Pancreas (tissue), 10 donors: ENCODE results near the gene RGS3. TPM values are rescaled to one million over a fixed set of nuclear protein-coding genes. Genes with fewer than 3 reads are reported as not detected.

Experiments used
- ATAC-seq, 4 donors: fragments of 200-7000 bp; cut with Tn5 transposase; one replicate each; pipeline versions ENCODE4 v1.8.0 to v1.9.1; 2020; ENCODE audit warnings: mild to moderate bottlenecking in 4 of 4, moderate library complexity in 4 of 4
- DNase-seq, 6 donors: peaks; one replicate each; pipeline ENCODE4 v3.0.0-alpha.2; 2020
- FAIRE-seq: peaks from 2 replicates; lab custom pipeline; 2012; peaks lifted over from hg19 to GRCh38; lab: Jason Lieb, UNC
- H3K27ac ChIP-seq, 4 donors: fragments of 200-600 bp; sonication (generic); 1 replicate in 3 of 4; 2 replicates in 1 of 4; pipeline versions ENCODE4 v1.5.0 to v1.8.0; 2020
- H3K27me3 ChIP-seq, 4 donors: fragments of 200-600 bp; one replicate each; pipeline ENCODE4 v1.8.0; 2021
- H3K36me3 ChIP-seq, 3 donors: fragments of 200-600 bp; sonication (generic) in 1 of 3; one replicate each; pipeline versions ENCODE4 v1.5.0 to v1.8.0; 2020 to 2021
- H3K4me1 ChIP-seq, 3 donors: fragments of 200-600 bp; one replicate each; pipeline ENCODE4 v1.8.0; 2021
- H3K4me3 ChIP-seq, 4 donors: fragments of 200-600 bp; sonication (generic) in 2 of 4; one replicate each; pipeline versions ENCODE4 v1.5.0 to v1.8.0; 2020 to 2021
- H3K9me3 ChIP-seq, 4 donors: fragments of 200-600 bp; one replicate each; pipeline ENCODE4 v1.8.0; 2021
- CTCF ChIP-seq, 4 donors: fragments of 200-600 bp; sonication (generic) in 3 of 4; IDR thresholded peaks; one replicate each; pipeline versions ENCODE4 v1.5.0 to v1.8.0; 2021; ENCODE audit warnings: antibody characterized with exemption in 4 of 4
- WGBS, 2 donors: extraction: QIAGEN DNeasy Blood & Tissue Kit; methylation state at CpG; one replicate each; pipeline ENCODE4 v1.1.7; 2013; 5-methylcytosine and 5-hydroxymethylcytosine counted together
- intact Hi-C, 3 donors: fragments of 100-400 bp; cut with DNase I; formaldehyde crosslinking; loops; one replicate each; pipeline versions ENCODE4 v1.11.1 to v1.14.2; 2022
- polyA plus RNA-seq, 2 donors: library from polyadenylated mRNA; stranded (reverse); fragments of 200-250 nt; gene quantifications; one replicate each; pipeline ENCODE4 v1.2.3, GENCODE V29; 2013
- total RNA-seq, 6 donors: library from RNA; stranded (reverse); fragmentation: NEBNext Ultra II Directional in 4 of 6; extraction: Animal tissue kit (Norgen Biotek cat#: 25700) in 4 of 6; gene quantifications; one replicate each; pipeline versions ENCODE4 v1.2.1 to v1.2.4, GENCODE V29; 2021 to 2023
- donor health status: healthy with polysubstance abuse.
- donor health status: DM: no; HTN: no; CAD: no; lungs with moderate emphysema.
- donor health status: DM: no; HTN: no; CAD: no.
- donor health status: control.
- donor health status: control.
- donor health status: Bipolar disorder and iron deficiency.
- donor health status: DM: yes; HTN: yes; CAD: no.
- donor health status: DM: no; HTN: no; CAD: no.
- donor health status: DM: no; HTN: no; CAD: no.
- donor health status: DM: yes; HTN: yes; CAD: no.

The RGS3 gene
- total and polyA plus RNA-seq, 8 donors: 18.3 to 55.3 (median 32.6) TPM

- FAIRE-seq (no peak), ATAC-seq (no peak), DNase-seq (no peak)
- WGBS, 2 donors: 89 to 92% methylated on average over 5 of the region's 5 CpGs
- Histone ChIP-seq H3K27me3 (no peaks in the 10 kb centered on the region), H3K36me3 (no peaks in the 10 kb centered on the region), H3K4me1 (peaks cover 0 to 6% (median 0%) of the 10 kb centered on the region in 3 donors), H3K4me3 (no peak overlapping the region), H3K27ac (no peak overlapping the region), H3K9me3 (no peaks in the 10 kb centered on the region)
- intact Hi-C loops: no loop called here
- TF ChIP-seq CTCF (IDR thresholded peaks at IDR 0.05): no peak
Observed at GRCh38 chr9:113477661-113478060, 14.1 kb downstream of the RGS3 start.

- ATAC-seq (no peak), FAIRE-seq (no peak), DNase-seq (no peak)
- Histone ChIP-seq H3K9me3 (no peaks in the 10 kb centered on the region), H3K4me1 (peaks cover 0 to 12% (median 5%) of the 10 kb centered on the region in 3 donors), H3K27ac (no peak overlapping the region), H3K27me3 (no peaks in the 10 kb centered on the region), H3K4me3 (no peak overlapping the region), H3K36me3 (no peaks in the 10 kb centered on the region)
- no peak for TF ChIP-seq CTCF (IDR thresholded peaks at IDR 0.05)
- intact Hi-C loops: no loop called here
- whole genome bisulfite sequencing, 2 donors: 86 to 87% methylated on average over 7 of the region's 7 CpGs
Observed at GRCh38 chr9:113479174-113479621, 15.7 kb downstream of the RGS3 start.

GRCh38 chr9:113480612-113481011 lies 17.1 kb downstream of the RGS3 start:
- Histone ChIP-seq H3K27ac (no peak overlapping the region), H3K27me3 (no peaks in the 10 kb centered on the region), H3K4me1 (peaks cover 0 to 25% (median 19%) of the 10 kb centered on the region in 3 donors), H3K36me3 (no peaks in the 10 kb centered on the region), H3K4me3 (no peak overlapping the region), H3K9me3 (no peaks in the 10 kb centered on the region)
- 94 to 98% methylated on average over 4 of the region's 4 CpGs for WGBS, 2 donors
- no peak for TF ChIP-seq CTCF (IDR thresholded peaks at IDR 0.05)
- DNase-seq: no peak
- intact Hi-C loops: no loop called here
- ATAC-seq: no peak
- FAIRE-seq: no peak

GRCh38 chr9:113481176-113481787 lies 17.8 kb downstream of the RGS3 start:
- FAIRE-seq (no peak), ATAC-seq (peak; percentile 44 to 71 (median 52)), DNase-seq (peak in 3 of 6 donors; percentile 39 to 56 (median 51))
- Histone ChIP-seq H3K9me3 (no peaks in the 10 kb centered on the region), H3K4me3 (no peak overlapping the region), H3K27me3 (no peaks in the 10 kb centered on the region), H3K27ac (no peak overlapping the region), H3K36me3 (no peaks in the 10 kb centered on the region), H3K4me1 (peaks cover 0 to 25% (median 21%) of the 10 kb centered on the region in 3 donors)
- 42 to 50% methylated on average over 7 of the region's 7 CpGs for WGBS, 2 donors
- intact Hi-C loops: no loop called here
- no peak for TF ChIP-seq CTCF (IDR thresholded peaks at IDR 0.05)

- DNase-seq: no peak
- Histone ChIP-seq H3K4me3 (no peak overlapping the region), H3K27me3 (no peaks in the 10 kb centered on the region), H3K27ac (no peak overlapping the region), H3K4me1 (peaks cover 0 to 25% (median 21%) of the 10 kb centered on the region in 3 donors), H3K36me3 (no peaks in the 10 kb centered on the region), H3K9me3 (no peaks in the 10 kb centered on the region)
- ATAC-seq: no peak
- intact Hi-C loops: no loop called here
- WGBS, 2 donors: 99% methylated on average over 10 of the region's 10 CpGs
- FAIRE-seq: no peak
- TF ChIP-seq CTCF (IDR thresholded peaks at IDR 0.05): no peak
Observed at GRCh38 chr9:113482341-113482740, 18.8 kb downstream of the RGS3 start.
